Prostate gland (tissue), 2 donors: ENCODE results near the gene ANTXRL.

Source experiments
- POLR2AphosphoS5 ChIP-seq: sonication (generic); formaldehyde crosslinking; IDR thresholded peaks from one replicate; pipeline ENCODE4 v1.6.1; 2017; ENCODE audit warnings: antibody characterized with exemption
- TF ChIP-seq, protein P1 (sequence below), 4 experiments: fragments of 200-600 bp in 2 of 4; fragments of 450-650 bp in 2 of 4; sonication (generic) in 2 of 4; IDR thresholded peaks; 1 replicate in 3 of 4; 2 replicates in 1 of 4; pipeline ENCODE4 v1.5.1; 2016 to 2019; ENCODE audit warnings: antibody characterized with exemption in 4 of 4, mild to moderate bottlenecking in 2 of 4, moderate library complexity in 2 of 4

DNA sequence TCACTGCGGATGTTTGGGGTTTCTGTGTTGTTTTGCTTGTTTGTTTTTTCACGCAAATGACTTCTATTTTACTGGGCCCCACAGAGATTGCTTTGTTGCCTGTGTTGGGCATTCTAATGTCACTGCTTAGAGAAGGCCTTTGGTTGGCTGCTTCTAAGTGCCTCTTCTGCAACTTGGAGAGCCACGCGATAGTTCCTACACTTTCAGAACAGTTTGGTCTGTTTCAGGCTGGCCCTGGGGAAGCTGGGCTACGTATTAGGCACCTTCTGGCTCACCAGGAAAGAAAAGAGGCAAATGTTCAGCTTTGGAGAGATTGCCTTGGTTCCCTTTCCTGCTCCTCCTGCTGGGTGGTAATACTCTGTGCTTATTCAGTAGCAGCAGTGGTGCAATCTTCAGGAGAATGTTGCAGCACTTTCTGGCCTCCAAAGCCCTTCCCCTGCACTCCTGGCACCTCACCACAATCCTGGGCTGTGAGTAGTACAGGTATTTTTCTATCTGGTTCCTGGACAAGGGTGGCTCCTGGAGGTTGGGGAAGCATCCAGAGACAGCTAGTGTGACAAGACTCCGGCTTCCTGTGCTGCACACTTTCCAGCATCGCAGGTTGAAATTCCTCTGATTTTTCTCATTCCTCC, 1.2 kb downstream of the ANTXRL start:
- TF ChIP-seq POLR2AphosphoS5 = no peak
- TF ChIP-seq, protein P1, sequence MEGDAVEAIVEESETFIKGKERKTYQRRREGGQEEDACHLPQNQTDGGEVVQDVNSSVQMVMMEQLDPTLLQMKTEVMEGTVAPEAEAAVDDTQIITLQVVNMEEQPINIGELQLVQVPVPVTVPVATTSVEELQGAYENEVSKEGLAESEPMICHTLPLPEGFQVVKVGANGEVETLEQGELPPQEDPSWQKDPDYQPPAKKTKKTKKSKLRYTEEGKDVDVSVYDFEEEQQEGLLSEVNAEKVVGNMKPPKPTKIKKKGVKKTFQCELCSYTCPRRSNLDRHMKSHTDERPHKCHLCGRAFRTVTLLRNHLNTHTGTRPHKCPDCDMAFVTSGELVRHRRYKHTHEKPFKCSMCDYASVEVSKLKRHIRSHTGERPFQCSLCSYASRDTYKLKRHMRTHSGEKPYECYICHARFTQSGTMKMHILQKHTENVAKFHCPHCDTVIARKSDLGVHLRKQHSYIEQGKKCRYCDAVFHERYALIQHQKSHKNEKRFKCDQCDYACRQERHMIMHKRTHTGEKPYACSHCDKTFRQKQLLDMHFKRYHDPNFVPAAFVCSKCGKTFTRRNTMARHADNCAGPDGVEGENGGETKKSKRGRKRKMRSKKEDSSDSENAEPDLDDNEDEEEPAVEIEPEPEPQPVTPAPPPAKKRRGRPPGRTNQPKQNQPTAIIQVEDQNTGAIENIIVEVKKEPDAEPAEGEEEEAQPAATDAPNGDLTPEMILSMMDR (IDR thresholded peaks at IDR 0.05) = no peak
